Gastrocnemius medialis (tissue), 4 donors: Measurements from ENCODE around the gene RPL12.

Experiments used
- POLR2A ChIP-seq, 2 donors: fragments of 450-650 bp; IDR thresholded peaks; one replicate each; pipeline ENCODE4 v1.6.1; 2017; ENCODE audit warnings: antibody characterized with exemption in 2 of 2, mild to moderate bottlenecking in 2 of 2, moderate library complexity in 2 of 2
- TF ChIP-seq, protein P1 (sequence below), 5 experiments: fragments of 450-650 bp in 3 of 5; fragments of 200-600 bp in 2 of 5; sonication (generic) in 2 of 5; IDR thresholded peaks in 4 of 5; conservative IDR thresholded peaks in 1 of 5; 1 replicate in 4 of 5; 2 replicates in 1 of 5; pipeline ENCODE4 v1.5.1; 2016 to 2019; ENCODE audit warnings: antibody characterized with exemption in 5 of 5, mild to moderate bottlenecking in 3 of 5, moderate library complexity in 3 of 5

GRCh38 chr9:127449332-127449966 is 1.8 kb downstream of the RPL12 start:
- TF ChIP-seq, protein P1, sequence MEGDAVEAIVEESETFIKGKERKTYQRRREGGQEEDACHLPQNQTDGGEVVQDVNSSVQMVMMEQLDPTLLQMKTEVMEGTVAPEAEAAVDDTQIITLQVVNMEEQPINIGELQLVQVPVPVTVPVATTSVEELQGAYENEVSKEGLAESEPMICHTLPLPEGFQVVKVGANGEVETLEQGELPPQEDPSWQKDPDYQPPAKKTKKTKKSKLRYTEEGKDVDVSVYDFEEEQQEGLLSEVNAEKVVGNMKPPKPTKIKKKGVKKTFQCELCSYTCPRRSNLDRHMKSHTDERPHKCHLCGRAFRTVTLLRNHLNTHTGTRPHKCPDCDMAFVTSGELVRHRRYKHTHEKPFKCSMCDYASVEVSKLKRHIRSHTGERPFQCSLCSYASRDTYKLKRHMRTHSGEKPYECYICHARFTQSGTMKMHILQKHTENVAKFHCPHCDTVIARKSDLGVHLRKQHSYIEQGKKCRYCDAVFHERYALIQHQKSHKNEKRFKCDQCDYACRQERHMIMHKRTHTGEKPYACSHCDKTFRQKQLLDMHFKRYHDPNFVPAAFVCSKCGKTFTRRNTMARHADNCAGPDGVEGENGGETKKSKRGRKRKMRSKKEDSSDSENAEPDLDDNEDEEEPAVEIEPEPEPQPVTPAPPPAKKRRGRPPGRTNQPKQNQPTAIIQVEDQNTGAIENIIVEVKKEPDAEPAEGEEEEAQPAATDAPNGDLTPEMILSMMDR (IDR thresholded peaks at IDR 0.05 in 4 of 5, conservative IDR thresholded peaks at IDR 0.05 in 1 of 5): no peak
- TF ChIP-seq POLR2A (IDR thresholded peaks at IDR 0.05): no peak
